Ectodermal cell (in vitro differentiated cells): ENCODE measurements around the gene KRT32.

ENCODE experiments used
- H3K27ac ChIP-seq: 2 replicates; pipeline ENCODE4 v1.7.0; 2013; ENCODE audit warnings: mild to moderate bottlenecking, low read depth, low read length; ENCODE audit not compliant: insufficient read depth, poor library complexity, severe bottlenecking
- H3K27me3 ChIP-seq: 2 replicates; pipeline ENCODE4 v1.7.0; 2013; ENCODE audit warnings: mild to moderate bottlenecking, low read length; ENCODE audit not compliant: insufficient read depth, control insufficient read depth, poor library complexity, severe bottlenecking
- H3K36me3 ChIP-seq: one replicate; pipeline ENCODE4 v1.7.0; 2013; ENCODE audit warnings: low read length; ENCODE audit not compliant: control insufficient read depth, insufficient read depth
- H3K4me1 ChIP-seq: one replicate; pipeline ENCODE4 v1.7.0; 2013; ENCODE audit warnings: low read length; ENCODE audit not compliant: control insufficient read depth, insufficient read depth
- H3K4me3 ChIP-seq: 2 replicates; pipeline ENCODE4 v1.7.0; 2013; ENCODE audit warnings: low read depth, low read length, control low read depth; ENCODE audit not compliant: insufficient read depth
- H3K9me3 ChIP-seq: 2 replicates; pipeline ENCODE4 v1.7.0; 2013; ENCODE audit warnings: mild to moderate bottlenecking, low read length, moderate library complexity; ENCODE audit not compliant: control insufficient read depth
- WGBS, 2 experiments: methylation state at CpG; one replicate each; pipeline ENCODE4 v1.1.7; 2013; ENCODE audit warnings: missing lambda C conversion rate in 2 of 2; 5-methylcytosine and 5-hydroxymethylcytosine counted together

Gene KRT32

DNA sequence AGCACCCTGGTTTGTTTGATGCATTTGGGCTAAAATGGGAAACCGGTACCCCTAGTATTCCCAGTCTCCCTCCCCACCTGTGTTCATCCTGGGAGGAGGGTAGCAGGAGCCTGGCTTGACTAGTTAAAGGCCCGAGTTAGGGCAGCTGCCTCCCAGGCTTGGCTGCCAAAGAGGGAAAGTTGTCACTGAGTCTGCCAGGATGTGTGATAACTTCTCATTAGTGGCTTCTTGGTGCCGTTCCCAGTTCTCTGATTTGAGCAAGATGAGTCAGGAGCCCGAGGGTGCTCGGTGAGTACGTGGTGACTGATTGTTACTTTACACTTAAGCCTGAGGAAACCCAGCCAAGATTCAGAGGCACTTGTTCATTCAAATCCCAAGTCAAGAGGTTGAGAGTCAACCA is 2.5 kb downstream of the KRT32 start:
- Histone ChIP-seq H3K4me3 (no peak overlapping the region), H3K4me1 (no peaks in the 10 kb centered on the region), H3K36me3 (no peaks in the 10 kb centered on the region), H3K27me3 (no peaks in the 10 kb centered on the region), H3K9me3 (no peaks in the 10 kb centered on the region), H3K27ac (no peak overlapping the region)
- WGBS, 2 experiments: 91 to 94% methylated on average over 6 of the region's 6 CpGs

DNA sequence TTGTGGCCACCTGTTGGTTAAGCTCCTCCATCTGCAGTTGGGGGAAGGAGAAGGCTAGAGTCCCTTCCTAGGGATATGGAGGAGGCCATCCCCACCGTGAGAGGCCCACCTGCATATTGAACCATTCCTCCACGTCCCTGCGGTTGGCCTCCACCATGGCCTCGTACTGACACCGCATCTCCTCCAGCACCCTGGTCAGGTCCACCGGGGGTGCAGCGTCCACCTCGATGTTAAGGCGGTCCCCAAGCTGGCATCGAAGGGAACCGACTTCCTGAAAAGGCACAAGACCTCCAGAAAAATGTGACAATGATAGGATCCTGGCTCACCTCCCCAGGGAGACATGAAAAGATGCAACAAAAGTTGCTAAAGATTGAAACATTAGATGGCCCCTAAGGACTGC is 3.0 kb downstream of the KRT32 start:
- 93 to 94% methylated on average over 11 of the region's 11 CpGs for WGBS, 2 experiments
- H3K27me3 ChIP-seq: no peaks in the 10 kb centered on the region
- no peak overlapping the region for H3K4me3 ChIP-seq

DNA sequence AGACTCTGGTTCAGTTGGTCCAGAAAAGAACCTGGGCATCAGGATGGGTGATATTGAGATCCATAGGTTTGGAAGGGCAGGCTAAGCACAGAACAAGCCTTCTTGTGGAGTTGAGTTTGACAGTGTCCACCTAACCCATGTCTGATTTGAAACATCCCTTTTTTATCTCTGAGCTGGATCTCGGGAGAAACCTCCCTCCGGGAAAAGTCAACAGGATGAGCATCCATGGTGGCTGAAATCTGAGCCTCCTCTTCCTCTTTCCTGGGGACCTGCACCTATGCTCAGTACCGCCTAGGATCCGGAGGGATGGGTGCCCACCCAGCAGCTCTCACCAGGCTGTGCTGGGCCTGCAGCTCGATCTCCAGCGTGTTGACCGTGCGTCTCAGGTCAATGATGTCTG is 3.4 kb downstream of the KRT32 start:
- WGBS, 2 experiments: 93 to 95% methylated on average over 8 of the region's 8 CpGs
- Histone ChIP-seq H3K27ac (no peak overlapping the region), H3K4me3 (no peak overlapping the region), H3K36me3 (no peaks in the 10 kb centered on the region), H3K27me3 (no peaks in the 10 kb centered on the region), H3K4me1 (no peaks in the 10 kb centered on the region), H3K9me3 (no peaks in the 10 kb centered on the region)

More for the DNA sequence above, 3.0 kb downstream of the KRT32 start:
- H3K9me3 ChIP-seq: no peaks in the 10 kb centered on the region
- no peaks in the 10 kb centered on the region for H3K4me1 ChIP-seq
- no peaks in the 10 kb centered on the region for H3K36me3 ChIP-seq
- no peak overlapping the region for H3K27ac ChIP-seq

DNA sequence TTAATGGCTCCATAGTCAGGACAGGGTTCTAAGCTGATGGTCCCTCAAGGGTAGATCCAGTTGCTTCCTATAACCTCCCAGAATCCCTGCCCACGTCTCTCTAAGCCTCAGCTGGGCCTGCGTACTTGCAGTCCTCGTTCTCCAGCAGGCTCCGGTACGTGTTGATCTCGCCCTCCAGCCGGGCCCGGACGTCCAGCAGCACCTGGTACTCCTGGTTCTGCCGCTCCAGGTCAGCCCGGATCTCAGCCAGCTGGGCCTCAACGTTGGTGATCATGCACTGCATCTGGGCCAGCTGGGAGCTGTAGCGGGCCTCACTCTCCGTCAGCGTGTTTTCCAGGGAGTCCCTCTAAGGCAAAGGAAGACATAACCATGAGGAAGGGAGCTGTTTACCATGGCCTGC is 4.5 kb downstream of the KRT32 start:
- H3K27me3 ChIP-seq: no peaks in the 10 kb centered on the region
- H3K4me1 ChIP-seq: no peaks in the 10 kb centered on the region
- 79 to 80% methylated on average over 15 of the region's 15 CpGs for WGBS, 2 experiments
- no peak overlapping the region for H3K4me3 ChIP-seq
- no peaks in the 10 kb centered on the region for H3K36me3 ChIP-seq
- no peak overlapping the region for H3K27ac ChIP-seq
- no peaks in the 10 kb centered on the region for H3K9me3 ChIP-seq

DNA sequence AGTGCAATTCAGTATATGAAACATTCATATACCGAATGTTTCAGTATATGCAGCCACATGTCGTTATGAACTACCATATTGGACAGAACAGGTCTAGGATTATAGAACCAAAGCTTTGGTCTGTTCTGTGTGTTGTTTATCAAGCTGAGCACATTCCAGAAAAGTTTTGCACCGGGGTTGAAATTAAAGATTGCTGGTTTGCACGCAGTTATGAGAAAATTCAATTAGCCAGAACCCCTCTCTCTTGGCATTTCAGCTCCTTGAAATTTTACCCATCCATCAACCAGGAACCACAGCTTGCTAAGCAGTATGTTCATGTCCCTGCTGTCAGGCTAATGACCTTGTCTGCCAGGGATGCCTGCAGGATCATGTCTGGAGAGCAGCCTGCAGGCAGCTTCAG is 9.5 kb downstream of the KRT32 start:
- H3K4me3 ChIP-seq: no peak overlapping the region
- WGBS, 2 experiments: 91 to 95% methylated on average over 4 of the region's 4 CpGs
- no peaks in the 10 kb centered on the region for H3K27me3 ChIP-seq

DNA sequence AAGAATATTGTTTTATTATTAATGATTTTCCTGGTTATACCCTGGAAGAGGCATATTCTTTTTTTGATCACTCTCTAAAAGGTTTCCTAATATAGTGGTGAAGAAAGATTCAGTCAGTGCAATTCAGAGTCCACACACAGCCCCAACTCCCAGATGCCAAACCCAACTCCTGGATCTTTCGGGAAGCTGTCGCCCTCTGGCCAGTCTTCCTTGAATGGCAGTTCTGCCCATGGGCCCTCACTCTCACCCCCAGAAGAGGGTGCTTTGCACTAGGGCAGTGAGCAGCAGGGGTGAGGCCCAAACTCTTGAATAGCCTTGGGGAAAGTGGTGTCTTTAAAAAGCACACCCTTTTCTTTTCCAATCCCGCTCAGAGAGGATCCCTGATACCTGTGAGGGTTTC is 11.0 kb downstream of the KRT32 start:
- Histone ChIP-seq H3K27ac (no peak overlapping the region), H3K4me1 (no peaks in the 10 kb centered on the region), H3K9me3 (no peaks in the 10 kb centered on the region), H3K36me3 (no peaks in the 10 kb centered on the region), H3K27me3 (no peaks in the 10 kb centered on the region), H3K4me3 (no peak overlapping the region)
- WGBS, 2 experiments: 72 to 78% methylated on average over 3 of the region's 3 CpGs

More for the DNA sequence above, 9.5 kb downstream of the KRT32 start:
- Histone ChIP-seq H3K9me3 (no peaks in the 10 kb centered on the region), H3K27ac (no peak overlapping the region), H3K4me1 (no peaks in the 10 kb centered on the region), H3K36me3 (no peaks in the 10 kb centered on the region)

DNA sequence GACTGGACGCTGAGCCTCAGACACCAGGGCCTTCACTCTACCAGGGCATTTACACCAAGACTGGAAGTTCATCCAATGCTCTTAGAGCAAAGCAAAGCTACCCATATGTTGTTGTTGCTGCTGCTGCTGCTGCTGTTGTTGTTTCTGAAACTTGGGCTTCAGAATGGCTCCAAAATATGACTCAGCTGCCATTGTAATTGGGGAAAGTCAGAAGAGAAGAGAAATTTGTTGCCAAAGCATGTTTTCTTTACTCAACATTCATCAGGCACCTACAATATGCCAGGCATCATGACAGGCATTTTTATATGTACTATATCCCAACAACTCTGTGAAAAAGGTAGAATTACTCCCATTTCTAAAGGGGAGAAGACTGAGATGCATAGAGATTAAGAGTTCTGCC is 11.9 kb downstream of the KRT32 start:
- 90 to 96% methylated on average over 1 of the region's 1 CpG for WGBS, 2 experiments
- no peaks in the 10 kb centered on the region for H3K4me1 ChIP-seq
- H3K9me3 ChIP-seq: no peaks in the 10 kb centered on the region
- H3K27ac ChIP-seq: no peak overlapping the region
- H3K4me3 ChIP-seq: no peak overlapping the region
- H3K36me3 ChIP-seq: no peaks in the 10 kb centered on the region
- H3K27me3 ChIP-seq: no peaks in the 10 kb centered on the region

DNA sequence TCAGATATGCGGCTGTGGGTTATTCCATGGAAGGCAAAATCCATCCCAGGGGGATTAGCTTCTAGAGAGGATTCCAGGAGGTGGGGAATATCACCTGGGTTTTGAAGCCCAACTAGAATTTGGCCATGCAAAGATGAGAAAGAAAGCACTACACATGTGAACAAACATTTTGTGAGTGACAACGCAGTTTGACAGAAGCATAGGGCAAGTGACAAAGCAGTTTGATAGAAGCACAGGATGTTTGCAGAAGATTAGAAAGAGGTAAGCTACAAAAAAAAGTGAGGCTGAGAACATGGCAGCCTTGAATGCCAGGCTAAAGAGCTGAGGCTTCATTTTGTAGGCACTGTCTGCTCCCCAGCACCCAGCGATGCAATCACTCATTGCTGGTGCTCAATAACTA is 14.1 kb downstream of the KRT32 start:
- no peak overlapping the region for H3K27ac ChIP-seq
- no peaks in the 10 kb centered on the region for H3K36me3 ChIP-seq
- H3K27me3 ChIP-seq: no peaks in the 10 kb centered on the region
- WGBS, 2 experiments: 94 to 95% methylated on average over 3 of the region's 3 CpGs
- no peaks in the 10 kb centered on the region for H3K4me1 ChIP-seq
- H3K9me3 ChIP-seq: no peaks in the 10 kb centered on the region
- no peak overlapping the region for H3K4me3 ChIP-seq

DNA sequence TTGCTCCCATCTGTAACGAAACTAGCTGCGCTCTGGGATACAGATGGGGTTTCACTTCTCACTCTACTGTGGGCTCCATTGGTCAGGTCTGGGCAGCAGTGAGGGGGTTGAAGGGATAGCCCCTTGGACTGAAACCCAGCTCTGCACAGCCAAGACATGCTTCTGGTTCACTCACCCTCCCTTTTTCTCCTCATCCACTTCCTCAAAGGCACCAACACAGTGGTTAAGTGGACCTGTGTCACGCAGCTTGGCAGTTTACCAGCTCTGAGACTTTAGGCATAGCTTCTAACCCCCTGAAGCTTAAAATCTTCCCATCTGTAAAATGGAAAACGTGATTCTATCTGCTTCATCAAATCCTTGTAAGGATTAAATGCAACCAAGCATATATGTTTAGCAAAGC is 14.9 kb downstream of the KRT32 start:
- no peaks in the 10 kb centered on the region for H3K27me3 ChIP-seq
- no peaks in the 10 kb centered on the region for H3K9me3 ChIP-seq
- 74 to 88% methylated on average over 3 to 4 of the region's 4 CpGs for WGBS, 2 experiments
- no peak overlapping the region for H3K4me3 ChIP-seq
- no peak overlapping the region for H3K27ac ChIP-seq
- no peaks in the 10 kb centered on the region for H3K36me3 ChIP-seq
- H3K4me1 ChIP-seq: no peaks in the 10 kb centered on the region

DNA sequence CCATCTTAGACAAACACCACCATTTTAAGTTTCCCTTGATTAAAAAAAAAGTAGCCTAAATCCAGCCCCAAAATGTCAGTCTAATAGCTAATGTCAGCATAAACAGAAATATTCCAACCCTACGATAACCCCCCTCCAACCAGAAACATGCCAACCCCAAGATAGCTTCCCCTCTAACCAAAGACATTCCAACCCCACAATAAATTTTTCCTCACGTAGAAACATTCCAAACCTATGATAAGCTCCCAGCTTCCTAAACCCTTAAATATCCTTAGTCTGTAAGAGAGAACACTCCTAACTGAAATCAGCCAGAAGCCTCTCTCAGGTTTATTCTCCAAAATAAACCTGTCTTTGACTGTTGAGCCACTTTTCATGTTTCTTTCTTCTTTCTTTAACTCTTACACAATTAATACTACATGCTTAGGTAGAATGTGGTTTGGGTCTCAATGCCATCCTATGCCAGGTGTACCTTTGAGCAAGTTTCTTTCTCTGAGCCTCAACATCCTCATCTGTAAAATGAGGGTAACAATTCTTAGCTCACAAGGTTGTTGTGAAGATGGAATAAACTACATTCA is 15.9 kb downstream of the KRT32 start:
- WGBS, 2 experiments: 92 to 93% methylated on average over 2 of the region's 2 CpGs
- H3K4me1 ChIP-seq: no peaks in the 10 kb centered on the region
- no peaks in the 10 kb centered on the region for H3K9me3 ChIP-seq
- no peaks in the 10 kb centered on the region for H3K27me3 ChIP-seq
- no peak overlapping the region for H3K4me3 ChIP-seq
- H3K36me3 ChIP-seq: no peaks in the 10 kb centered on the region
- no peak overlapping the region for H3K27ac ChIP-seq

DNA sequence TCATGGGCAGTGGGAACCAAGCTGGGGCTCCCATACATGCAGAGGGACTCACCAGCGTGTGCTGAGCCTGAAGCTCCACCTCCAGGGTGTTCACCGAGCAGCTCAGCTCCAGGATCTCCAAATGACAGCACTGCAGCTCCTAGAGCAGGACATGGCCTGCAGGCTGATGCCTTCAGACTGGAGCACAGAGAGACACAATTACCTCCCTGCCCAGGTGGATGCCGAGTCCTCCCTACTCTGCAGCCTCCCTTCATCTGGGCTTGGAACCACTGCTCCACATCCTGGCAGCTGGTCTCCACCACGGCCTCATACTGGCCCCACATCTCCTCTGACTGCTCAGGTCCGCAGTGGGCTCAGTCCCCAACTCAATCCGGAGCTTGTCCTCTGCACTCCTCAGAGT is 18.2 kb downstream of the KRT32 start:
- Histone ChIP-seq H3K9me3 (peaks cover 2% of the 10 kb centered on the region), H3K4me3 (no peak overlapping the region), H3K27ac (no peak overlapping the region), H3K36me3 (no peaks in the 10 kb centered on the region), H3K27me3 (no peaks in the 10 kb centered on the region), H3K4me1 (no peaks in the 10 kb centered on the region)
- 94% methylated on average over 6 of the region's 6 CpGs for WGBS, 2 experiments
